Colonic mucosa (tissue), 4 donors: ENCODE data around the gene AK1. TPM values are rescaled to one million over a fixed set of nuclear protein-coding genes. Genes with fewer than 3 reads are reported as not detected.

Experiments used
- DNase-seq: peaks from one replicate; pipeline ENCODE4 v3.0.0-alpha.2; 2020
- H3K27ac ChIP-seq: fragments of 200-600 bp; one replicate; pipeline ENCODE4 v1.8.0; 2021
- H3K27me3 ChIP-seq: fragments of 200-600 bp; one replicate; pipeline ENCODE4 v1.8.0; 2021
- H3K36me3 ChIP-seq: fragments of 200-600 bp; one replicate; pipeline ENCODE4 v1.8.0; 2021
- H3K4me1 ChIP-seq: fragments of 200-600 bp; one replicate; pipeline ENCODE4 v1.8.0; 2021; ENCODE audit warnings: mild to moderate bottlenecking
- H3K4me3 ChIP-seq: fragments of 200-600 bp; one replicate; pipeline ENCODE4 v1.8.0; 2021
- H3K9ac ChIP-seq, 2 donors: one replicate each; pipeline ENCODE4 v1.7.0; 2013; ENCODE audit warnings: control low read depth in 2 of 2, low read depth in 2 of 2, low read length in 2 of 2
- H3K9me3 ChIP-seq: fragments of 200-600 bp; one replicate; pipeline ENCODE4 v1.8.0; 2021
- intact Hi-C: fragments of 100-400 bp; cut with DNase I; formaldehyde crosslinking; loops from one replicate; pipeline ENCODE4 v1.14.1; 2022
- total RNA-seq, 2 donors: library from RNA; stranded (reverse); fragmentation: NEBNext Ultra II Directional in 1 of 2; extraction: Animal tissue kit (Norgen Biotek cat#: 25700) in 1 of 2; gene quantifications; one replicate each; pipeline ENCODE4 v1.2.1, GENCODE V29; 2021
- TF ChIP-seq, protein P1 (sequence below): fragments of 200-600 bp; IDR thresholded peaks from one replicate; pipeline ENCODE4 v1.8.0; 2022; ENCODE audit warnings: antibody characterized with exemption, mild to moderate bottlenecking
- donor health status: healthy.
- donor health status: DM: no; HTN: no; CAD: no.
- donor health status: DM: no; HTN: no; CAD: no.

Gene AK1
- total RNA-seq, 2 donors from 2014 or later: 159 to 166 TPM

DNA sequence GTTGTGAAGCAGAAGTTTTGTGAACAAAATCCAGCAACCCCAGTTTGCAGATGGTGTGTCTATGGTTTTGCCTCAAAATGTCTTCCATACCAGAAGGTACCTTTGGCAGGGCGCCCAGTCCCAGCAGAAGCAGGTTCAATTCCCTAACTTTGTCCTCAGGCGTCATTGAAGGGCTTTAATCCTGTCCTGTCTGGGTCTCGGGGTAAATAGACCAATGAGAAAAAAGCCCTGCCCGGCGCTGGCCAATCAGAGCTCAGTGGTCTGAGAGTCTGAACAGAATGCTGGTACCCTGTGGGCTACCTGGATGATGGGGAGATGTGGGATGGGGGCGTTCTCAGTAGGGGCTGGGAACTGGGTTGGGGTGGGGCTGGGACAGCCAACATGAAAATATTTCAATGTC lies 45.6 kb upstream of the AK1 start:
- no peaks in the 10 kb centered on the region for H3K9me3 ChIP-seq
- no peak overlapping the region for H3K9ac ChIP-seq
- DNase-seq: no peak
- H3K27me3 ChIP-seq: peaks cover 18% of the 10 kb centered on the region
- no peak overlapping the region for H3K4me3 ChIP-seq
- intact Hi-C loops: loop anchor here (5.0 kb wide), 1 partner anchor 331 kb away; no protein-coding TSS in a partner anchor
- peaks cover 18% of the 10 kb centered on the region for H3K4me1 ChIP-seq
- TF ChIP-seq, protein P1, sequence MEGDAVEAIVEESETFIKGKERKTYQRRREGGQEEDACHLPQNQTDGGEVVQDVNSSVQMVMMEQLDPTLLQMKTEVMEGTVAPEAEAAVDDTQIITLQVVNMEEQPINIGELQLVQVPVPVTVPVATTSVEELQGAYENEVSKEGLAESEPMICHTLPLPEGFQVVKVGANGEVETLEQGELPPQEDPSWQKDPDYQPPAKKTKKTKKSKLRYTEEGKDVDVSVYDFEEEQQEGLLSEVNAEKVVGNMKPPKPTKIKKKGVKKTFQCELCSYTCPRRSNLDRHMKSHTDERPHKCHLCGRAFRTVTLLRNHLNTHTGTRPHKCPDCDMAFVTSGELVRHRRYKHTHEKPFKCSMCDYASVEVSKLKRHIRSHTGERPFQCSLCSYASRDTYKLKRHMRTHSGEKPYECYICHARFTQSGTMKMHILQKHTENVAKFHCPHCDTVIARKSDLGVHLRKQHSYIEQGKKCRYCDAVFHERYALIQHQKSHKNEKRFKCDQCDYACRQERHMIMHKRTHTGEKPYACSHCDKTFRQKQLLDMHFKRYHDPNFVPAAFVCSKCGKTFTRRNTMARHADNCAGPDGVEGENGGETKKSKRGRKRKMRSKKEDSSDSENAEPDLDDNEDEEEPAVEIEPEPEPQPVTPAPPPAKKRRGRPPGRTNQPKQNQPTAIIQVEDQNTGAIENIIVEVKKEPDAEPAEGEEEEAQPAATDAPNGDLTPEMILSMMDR: no peak
- no peaks in the 10 kb centered on the region for H3K36me3 ChIP-seq
- H3K27ac ChIP-seq: no peak overlapping the region

DNA sequence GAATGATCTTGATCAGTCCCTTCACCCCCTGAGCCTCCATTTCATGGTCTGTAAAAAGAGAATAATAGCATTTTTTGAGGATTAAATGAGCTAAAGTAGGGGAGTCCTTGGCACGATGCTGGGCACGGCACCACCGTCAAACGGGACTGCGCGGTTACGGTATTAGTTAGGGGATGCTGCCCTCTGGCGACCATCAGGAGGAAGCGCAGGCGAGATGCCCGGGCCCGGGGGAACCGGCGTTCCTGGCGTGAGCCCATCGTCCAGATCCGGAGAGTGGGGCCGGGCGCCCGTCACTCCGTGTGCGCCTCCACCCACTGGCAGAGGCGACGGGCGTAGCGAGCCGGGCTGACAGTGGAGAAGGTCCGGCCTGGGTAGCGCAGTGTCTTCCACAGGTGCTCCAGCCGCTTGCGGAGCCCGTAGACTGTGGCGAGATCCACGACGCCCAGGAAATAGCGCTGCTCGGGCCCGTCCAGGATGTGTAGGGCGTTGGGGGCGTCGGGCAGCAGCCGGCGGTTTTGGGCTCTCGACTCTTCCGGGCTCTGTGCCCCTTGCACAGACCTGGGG lies 44.2 kb upstream of the AK1 start:
- DNase-seq: peak; percentile 82
- peaks cover 20% of the 10 kb centered on the region for H3K4me1 ChIP-seq
- TF ChIP-seq, protein P1: peak; percentile 88
- no peaks in the 10 kb centered on the region for H3K36me3 ChIP-seq
- peak overlapping the region; percentile 2 for H3K4me3 ChIP-seq
- intact Hi-C loops: loop anchor here (2.0 to 5.0 kb wide), 2 partner anchors 187 to 329 kb away; partner anchors contain the start of gene TOR2A
- H3K27me3 ChIP-seq: peaks cover 10% of the 10 kb centered on the region
- no peaks in the 10 kb centered on the region for H3K9me3 ChIP-seq
- H3K27ac ChIP-seq: no peak overlapping the region
- peak overlapping the region in 1 of 2 donors; percentile 61 for H3K9ac ChIP-seq

DNA sequence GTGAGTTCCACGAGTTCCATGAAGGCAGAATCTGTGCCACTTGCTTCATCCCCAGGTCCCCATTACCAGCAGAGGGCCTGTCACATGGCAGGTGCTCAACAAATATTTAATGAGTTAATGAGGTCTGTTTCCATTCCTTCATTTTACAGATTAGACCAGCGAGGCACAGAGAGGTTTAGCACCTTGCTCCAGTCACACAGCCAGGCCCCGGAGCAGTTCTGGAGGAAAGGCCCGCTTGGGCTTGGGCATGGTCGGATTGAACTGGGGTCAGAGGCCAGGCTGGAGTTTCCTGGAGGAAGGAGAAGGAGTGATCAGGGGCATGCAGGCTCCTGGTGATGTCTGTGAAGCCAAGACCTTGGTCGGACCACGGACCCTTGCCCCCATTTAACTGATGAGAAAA lies 43.3 kb upstream of the AK1 start:
- DNase-seq: no peak

DNA sequence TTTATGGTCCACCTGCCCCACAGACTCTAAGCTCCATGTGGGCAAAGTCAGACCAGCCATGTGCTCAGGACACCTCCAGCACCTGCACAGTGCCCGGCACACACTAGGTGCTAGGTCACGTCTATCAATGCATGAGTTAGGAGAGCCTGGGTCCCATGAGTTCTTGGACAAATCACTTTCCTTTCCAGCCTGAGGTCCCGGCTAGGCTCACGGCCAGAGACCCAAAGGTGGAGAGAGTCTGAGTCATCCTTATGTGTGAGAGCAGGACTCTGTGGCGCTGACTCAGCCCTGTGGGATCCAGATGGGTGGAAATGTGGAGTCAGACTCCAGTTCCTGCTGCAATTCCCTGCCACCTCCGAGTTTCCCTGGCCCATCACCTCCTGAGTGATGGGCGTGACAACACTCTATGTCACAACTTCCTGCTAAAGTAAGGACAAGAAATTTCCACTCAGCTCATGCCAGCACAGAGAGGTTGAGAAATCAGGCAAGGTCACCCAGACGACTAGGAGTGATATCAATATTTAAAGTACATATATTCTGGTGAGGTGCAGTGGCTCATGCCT lies 41.9 kb upstream of the AK1 start:
- intact Hi-C loops: loop anchor here (5.0 kb wide), 1 partner anchor 132 kb away; the partner anchor contains the start of gene CDK9
- TF ChIP-seq, protein P1: no peak

More for the DNA sequence above, 43.3 kb upstream of the AK1 start:
- Histone ChIP-seq H3K9ac (no peak overlapping the region), H3K27ac (no peak overlapping the region), H3K36me3 (no peaks in the 10 kb centered on the region), H3K4me3 (no peak overlapping the region), H3K4me1 (peaks cover 21% of the 10 kb centered on the region), H3K9me3 (no peaks in the 10 kb centered on the region), H3K27me3 (peaks cover 8% of the 10 kb centered on the region)
- TF ChIP-seq, protein P1: no peak
- intact Hi-C loops: loop anchor here (2.0 to 5.0 kb wide), 2 partner anchors 186 to 328 kb away; partner anchors contain the start of gene TOR2A

DNA sequence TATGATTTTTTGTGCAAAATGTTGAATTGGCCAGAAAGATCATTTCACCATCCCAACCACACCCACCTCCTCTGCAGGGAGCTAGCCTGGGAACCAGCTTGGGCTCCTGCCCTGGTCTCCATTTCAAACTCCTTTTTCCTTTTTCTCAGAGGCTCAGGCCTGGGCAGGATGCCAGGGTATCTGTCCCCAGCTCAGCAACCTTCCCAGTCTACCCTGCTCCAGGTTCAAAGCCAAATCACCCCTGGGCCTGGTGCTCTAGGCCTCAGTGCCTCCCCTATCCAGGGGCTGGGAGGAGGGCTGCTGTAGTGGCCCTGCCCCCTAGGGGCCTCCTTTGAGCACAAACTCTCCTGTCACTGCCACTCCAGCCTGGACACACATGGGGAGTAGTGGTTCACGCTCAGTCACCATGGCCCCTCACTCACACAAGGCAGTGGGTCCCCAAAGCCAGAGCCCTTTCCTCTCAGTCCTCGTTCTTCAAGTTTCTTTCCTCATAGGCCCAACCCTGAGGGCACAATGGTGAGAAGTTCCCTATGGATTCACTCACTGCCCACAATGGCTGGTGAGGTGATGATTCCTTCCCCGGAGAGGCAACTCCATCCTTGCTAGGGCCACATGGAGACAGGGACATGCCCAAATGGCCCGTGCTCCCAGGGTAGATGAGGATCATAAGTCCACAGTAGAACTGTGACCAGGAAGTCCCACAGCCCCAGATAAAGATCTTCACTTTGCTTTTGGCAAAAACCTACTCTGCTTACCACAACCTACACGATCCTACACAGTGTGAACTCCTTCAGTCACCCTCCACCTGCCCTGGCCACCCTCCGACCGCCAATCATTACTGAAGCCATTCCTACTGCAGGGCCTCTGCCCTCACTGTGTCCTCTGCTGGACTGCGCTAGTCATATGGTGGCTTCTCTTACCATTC lies 41.0 kb upstream of the AK1 start:
- Histone ChIP-seq H3K9ac (peak overlapping the region; percentile 8 to 35), H3K27me3 (no peaks in the 10 kb centered on the region), H3K4me1 (peaks cover 35% of the 10 kb centered on the region), H3K36me3 (no peaks in the 10 kb centered on the region), H3K27ac (peak overlapping the region; percentile 47), H3K4me3 (no peak overlapping the region), H3K9me3 (no peaks in the 10 kb centered on the region)
- DNase-seq: peak; percentile 53
- intact Hi-C loops: loop anchor here (5.0 kb wide), 1 partner anchor 131 kb away; the partner anchor contains the start of gene CDK9
- TF ChIP-seq, protein P1: no peak

More for the DNA sequence above, 41.9 kb upstream of the AK1 start:
- peaks cover 35% of the 10 kb centered on the region for H3K4me1 ChIP-seq
- peak overlapping the region in 1 of 2 donors; percentile 8 for H3K9ac ChIP-seq
- peak overlapping the region; percentile 47 for H3K27ac ChIP-seq
- no peaks in the 10 kb centered on the region for H3K36me3 ChIP-seq
- no peaks in the 10 kb centered on the region for H3K27me3 ChIP-seq
- peak; percentile 88 for DNase-seq
- H3K4me3 ChIP-seq: no peak overlapping the region
- no peaks in the 10 kb centered on the region for H3K9me3 ChIP-seq
